Fibroblast of skin of left biceps (primary cell): Measurements from ENCODE around the gene ANKH.
"Not testable (repeated sequence)": the region's sequence is repeated elsewhere in the genome, so short reads cannot be mapped to it uniquely, and the experiment has no call there.

ENCODE experiments used
- DNase-seq, 2 experiments: peaks; one replicate each; pipeline ENCODE4 v3.0.0-alpha.2; 2013; ENCODE audit warnings: low read depth in 2 of 2

Gene ANKH

DNA sequence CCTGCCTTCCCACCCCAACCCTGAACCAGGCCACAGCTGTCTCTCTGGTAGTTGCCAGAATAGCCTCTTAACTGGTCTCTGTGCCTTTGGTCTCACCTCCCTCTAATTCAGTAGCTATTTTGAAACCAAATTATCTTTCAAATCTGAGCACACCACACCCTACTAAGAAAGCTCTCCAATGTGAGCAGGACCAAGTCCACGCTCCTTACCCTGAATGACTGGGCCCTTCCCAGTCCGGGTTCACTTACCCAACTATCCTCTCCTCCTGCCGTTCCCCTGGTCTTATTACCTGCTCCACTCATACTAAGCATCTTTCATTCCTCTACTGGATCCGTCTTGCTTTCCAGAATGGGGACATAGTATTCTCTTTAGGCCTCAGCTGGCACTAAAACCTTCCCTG is 16.8 kb downstream of the ANKH start:
- no peak for DNase-seq

DNA sequence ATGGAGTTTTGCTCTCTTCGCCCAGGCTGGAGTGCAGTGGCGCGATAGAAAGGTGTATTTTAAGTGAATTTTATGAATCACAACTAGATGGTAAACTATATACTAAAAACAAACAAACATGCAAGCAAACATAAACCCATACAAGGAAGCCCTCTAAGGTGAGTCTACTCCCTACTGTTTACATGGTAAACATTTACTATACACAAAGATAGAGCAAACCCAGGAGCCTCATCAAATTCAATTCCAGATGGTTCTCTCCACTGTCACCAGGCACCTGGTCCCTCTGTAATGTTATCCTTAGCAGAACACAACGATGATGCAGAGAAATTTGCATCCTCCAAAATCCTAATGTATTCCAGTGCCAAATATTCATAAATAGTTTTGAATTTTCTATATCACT is 17.9 kb downstream of the ANKH start:
- no peak for DNase-seq

DNA sequence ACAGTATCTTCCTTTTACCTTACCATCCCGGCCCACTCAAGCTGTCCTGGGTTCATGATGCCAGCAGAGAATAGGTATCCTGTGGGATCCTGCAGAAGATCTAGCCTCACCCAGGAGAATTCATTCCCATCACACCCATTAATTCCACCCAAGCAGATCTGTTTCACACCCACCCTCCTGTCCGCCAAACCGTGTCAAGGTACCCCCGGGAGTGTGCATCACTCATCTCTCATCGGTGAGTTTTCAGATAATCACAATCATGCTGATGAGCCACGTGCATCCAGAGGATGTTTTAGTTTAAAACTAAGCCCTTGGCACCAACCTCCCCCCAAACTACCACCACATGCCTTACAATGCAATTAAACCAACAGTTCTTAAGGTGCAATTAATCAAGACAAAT is 18.8 kb downstream of the ANKH start:
- DNase-seq = no peak

DNA sequence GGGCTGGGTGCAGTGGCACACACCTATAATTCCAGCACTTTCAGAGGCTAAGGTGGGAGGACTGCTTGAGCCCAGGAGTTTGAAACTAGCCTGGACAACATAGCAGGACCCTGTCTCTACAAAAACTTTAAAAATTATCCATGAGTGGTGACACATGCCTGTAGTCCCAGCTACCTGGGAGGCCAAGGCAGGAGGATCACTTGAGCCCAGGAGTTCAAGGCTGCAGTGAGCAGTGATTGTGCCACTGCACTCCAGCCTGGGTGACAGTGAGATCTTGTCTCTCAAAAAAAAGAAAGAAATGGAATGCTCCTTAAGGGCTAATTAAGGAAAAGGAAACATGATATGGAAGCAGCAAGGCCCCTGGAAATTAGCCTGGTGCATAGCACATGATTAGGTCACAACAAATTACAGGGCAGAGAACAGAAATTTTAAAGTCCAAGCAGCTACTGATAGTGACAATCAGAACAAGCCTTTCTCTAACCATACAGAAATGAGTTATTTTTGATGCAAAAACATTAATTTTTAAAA is 19.5 kb downstream of the ANKH start:
- DNase-seq = no peak

DNA sequence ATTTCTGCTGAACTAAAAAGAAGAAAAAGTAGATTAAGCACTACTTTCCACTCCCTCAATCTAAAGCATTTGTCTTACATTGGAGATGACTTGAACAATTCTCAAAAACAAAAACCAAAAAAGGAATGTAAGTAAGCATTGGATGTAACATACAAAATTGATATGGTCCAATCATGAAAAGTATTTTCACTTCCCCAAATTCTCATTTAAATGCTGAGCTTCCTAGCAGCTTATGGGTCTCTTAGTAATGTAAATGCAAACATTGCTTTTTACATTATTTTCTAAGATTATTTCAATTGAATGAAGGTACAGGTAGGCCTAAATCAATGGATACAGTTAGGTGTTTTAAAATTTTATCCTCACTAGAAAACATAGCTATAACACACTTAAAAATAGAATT is 20.0 kb downstream of the ANKH start:
- DNase-seq = no peak

DNA sequence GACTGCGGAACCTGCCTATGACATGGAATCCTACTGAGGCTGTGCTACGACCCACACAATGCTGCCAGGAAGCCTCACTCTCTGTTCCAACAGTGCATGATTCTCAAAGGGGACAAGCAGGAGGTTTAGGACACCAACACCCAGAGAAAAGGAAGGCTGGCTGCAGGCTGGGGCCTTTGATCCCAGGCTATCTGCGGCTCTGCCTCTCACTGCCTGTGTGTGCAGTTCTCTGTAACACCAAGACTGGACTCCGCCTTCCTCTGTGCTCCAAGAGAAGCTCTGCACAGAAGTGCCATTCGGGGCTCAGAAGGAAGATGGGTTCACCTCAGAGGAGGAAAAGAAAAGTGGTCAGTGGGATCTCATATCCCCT is 20.5 kb downstream of the ANKH start:
- no peak for DNase-seq

DNA sequence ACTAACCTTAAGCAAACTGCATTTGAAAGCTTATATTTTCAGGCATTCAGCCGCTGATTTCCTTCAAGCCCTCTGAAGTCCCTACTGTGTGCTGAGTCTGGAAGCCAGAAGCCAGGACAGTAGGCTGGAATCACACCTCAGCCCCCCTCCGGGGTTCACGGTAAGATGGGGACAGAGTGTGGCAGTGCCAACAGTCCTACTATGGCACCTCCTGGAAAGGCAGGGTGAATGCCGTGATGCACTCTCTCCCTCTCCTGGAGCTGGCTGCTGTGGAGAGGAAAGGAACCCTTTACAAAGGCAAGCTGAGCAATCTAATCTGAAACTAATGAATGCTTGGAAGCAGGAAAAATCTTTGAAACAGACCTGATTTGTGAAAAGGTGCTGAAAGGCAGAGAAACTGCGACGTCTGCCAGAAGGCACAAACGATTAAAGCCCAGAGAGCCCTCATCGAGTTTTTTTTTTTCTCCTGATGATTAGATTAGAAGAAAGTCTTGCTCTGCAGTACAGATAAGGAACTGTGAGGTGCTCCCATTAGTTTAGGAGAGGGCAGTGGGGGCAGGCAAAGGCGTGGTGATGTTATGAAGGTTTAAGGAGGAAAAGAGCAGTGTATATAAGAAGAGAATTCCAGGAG is 21.0 kb downstream of the ANKH start:
- no peak for DNase-seq

DNA sequence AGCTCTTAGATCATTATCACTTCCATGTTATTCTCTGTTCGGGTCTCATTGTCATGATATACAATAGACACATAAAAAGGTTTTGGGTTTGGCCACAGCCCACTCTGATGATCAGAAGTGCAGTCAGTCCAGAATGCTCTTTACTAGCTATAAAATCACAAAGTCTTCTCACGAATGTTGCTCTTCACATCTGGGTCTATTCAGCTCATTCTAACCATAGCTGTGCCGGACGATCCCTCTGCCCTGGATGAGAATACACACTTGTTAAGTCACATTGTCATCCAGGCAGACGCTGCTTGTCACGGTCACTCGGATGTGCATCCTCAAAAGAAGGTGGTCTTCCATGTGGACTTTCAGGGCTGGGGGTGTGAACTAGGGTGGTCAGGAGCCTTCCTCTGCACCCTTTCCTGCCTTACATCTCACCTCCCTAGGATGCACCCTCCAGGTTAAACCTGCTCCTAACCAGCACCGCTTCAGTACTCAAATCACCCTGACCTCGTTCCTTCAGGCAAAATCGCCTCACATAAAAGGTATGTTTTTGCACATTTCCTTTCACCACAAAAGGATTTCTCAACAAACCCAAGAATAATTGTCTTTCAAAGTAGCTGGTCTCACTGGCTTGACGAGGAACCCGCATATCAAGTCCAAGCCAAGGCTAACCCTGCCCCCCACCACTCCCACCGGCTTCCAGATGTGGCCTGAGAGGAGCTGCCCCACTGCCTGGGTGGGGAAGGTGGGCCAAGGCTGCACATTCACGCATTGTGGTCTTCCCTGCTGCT is 21.9 kb downstream of the ANKH start:
- no peak for DNase-seq

DNA sequence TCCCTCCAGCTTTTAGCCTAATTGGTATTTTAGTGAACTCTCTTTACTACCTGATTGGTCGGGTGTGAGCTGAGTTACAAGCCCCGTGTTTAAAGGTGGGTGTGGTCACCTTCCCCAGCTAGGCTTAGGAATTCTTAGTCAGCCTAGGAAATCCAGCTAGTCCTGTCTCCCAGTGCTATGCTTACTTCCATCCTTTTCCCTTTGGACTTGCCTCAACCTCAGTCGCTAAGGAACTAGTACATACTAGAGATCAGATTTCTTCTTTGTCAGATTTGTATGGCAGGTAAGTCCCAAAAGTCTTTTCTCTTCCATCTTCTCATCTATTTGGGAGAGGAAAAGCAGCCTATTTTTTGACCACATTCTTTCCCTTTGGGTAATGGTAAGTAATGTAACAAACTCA is 22.6 kb downstream of the ANKH start:
- not testable (repeated sequence) for DNase-seq

DNA sequence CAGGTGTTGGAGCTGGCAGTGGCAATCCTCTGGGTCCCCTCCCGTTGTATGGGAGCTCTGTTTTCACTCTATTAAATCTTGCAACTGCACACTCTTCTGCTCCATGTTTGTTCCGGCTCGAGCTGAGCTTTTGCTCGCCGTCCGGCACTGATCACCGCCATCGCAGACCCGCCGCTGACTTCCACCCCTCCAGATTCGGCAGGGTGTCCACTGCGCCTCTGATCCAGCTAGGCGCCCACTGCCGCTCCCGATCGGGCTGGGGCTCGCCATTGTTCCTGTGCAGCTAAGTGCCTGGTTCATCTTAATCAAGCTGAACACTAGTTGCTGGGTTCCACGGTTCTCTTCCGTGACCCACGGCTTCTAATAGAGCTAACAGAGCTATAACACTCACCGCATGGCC is 23.2 kb downstream of the ANKH start:
- DNase-seq = no peak

DNA sequence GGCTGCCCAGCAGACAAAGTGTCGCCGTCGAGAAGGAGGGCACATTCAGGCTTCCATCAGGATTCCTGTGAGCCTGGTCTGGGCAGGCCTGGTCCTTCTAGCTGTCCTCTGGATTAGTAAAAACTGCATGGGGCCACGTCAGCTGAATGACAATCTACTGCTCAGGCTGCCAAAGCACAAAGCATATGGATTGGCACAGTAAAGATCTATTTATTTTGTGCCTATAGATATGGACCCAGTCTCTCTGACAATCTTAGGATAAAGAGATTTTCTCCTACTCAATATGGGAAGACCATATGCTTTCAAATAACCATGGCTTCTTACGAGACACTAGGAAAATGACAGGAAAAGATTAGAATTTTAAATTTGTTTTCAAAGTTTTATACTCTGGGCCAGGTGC is 24.1 kb downstream of the ANKH start:
- DNase-seq = no peak

DNA sequence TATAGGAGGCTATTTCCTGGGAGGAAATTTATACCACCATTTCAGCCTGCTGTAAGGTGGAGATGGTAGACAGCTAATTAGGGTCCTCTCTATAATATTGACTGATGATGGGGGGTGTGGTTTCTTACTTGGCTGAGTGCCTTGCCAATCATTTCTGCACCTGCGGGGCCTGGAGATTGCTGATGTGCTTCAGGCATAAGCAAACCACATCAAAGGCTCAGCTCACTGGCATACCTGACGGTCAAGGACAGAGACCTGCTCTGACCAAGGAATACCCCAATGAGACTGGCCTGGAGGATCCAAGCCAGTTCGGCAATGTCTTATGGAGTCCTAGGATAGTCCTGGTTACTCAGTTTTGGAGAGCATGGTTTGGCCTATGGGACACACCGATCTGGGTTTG is 29.5 kb downstream of the ANKH start:
- no peak for DNase-seq

DNA sequence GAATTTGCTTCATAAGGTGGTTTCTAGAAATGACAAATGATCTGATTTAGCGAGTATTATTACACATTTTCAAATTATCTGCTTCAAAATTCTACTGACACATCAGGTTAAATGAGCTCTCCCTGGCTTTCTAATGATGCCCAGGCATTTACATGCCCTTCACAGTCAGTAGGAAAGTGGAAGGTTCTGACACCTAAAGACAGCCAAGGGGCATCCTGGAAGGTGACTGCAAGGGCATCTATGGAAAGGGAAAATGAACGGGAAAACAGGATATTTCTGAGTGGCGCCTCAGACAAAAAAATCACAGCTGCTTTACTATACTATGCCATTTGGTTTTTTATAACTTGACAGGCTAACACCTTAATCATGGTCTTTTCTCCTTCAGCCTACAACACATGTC is 31.0 kb downstream of the ANKH start:
- DNase-seq = no peak

DNA sequence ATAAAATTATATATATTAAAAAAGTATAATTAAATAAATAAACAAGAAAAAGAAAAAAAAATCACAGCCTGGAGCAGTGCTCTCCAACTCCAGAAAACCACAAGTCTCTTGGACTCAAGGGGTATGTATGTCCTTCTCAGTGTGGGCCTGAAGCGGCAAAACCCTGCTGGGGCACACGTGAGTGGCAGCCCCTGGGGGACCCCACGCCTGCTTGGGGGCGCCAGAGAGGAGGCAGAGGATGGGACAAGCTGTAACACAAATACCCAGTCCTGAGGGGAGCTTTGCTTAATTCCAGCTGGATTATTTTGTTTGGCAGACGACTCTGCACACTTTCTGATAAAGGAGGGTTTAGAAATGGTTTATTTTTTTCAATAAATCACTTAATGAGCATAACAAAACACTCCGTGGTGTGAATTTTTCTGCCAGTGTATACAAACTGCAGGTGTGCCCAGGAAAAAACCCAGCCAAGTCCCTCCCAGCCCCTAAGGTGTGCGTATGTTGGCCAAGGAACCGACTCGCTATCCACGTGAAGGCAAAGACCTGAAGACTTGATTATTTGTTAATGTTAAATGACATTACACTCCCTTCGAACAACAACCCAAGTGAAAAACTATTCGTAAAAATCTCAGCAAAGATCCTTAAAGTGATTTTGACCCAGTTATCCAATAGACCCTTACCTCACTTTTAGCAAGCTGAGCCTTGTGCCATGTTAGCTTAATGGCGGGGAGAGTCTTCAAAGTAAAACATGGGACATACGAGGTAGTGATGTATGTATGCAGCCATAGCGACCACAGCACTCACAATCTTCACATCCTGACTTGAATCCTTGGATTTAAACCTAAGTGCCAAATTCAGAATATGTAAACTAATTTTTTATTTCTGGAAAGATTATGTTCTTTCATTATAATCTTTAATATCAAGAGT is 32.9 kb downstream of the ANKH start:
- no peak for DNase-seq

DNA sequence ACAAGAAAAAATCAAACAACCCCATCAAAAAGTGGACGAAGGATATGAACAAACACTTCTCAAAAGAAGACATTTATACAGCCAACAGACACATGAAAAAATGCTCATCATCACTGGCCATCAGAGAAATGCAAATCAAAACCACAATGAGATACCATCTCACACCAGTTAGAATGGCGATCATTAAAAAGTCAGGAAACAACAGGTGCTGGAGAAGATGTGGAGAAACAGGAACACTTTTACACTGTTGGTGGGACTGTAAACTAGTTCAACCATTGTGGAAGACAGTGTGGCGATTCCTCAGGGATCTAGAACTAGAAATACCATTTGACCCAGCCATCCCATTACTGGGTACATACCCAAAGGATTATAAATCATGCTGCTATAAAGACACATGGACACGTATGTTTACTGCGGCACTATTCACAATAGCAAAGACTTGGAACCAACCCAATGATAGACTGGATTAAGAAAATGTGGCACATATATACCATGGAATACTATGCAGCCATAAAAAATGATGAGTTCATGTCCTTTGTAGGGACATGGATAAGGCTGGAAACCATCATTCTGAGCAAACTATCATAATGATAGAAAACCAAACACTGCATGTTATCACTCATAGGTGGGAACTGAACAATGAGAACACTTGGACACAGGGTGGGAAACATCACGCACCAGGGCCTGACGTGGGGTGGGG is 34.0 kb downstream of the ANKH start:
- DNase-seq = not testable (repeated sequence)

DNA sequence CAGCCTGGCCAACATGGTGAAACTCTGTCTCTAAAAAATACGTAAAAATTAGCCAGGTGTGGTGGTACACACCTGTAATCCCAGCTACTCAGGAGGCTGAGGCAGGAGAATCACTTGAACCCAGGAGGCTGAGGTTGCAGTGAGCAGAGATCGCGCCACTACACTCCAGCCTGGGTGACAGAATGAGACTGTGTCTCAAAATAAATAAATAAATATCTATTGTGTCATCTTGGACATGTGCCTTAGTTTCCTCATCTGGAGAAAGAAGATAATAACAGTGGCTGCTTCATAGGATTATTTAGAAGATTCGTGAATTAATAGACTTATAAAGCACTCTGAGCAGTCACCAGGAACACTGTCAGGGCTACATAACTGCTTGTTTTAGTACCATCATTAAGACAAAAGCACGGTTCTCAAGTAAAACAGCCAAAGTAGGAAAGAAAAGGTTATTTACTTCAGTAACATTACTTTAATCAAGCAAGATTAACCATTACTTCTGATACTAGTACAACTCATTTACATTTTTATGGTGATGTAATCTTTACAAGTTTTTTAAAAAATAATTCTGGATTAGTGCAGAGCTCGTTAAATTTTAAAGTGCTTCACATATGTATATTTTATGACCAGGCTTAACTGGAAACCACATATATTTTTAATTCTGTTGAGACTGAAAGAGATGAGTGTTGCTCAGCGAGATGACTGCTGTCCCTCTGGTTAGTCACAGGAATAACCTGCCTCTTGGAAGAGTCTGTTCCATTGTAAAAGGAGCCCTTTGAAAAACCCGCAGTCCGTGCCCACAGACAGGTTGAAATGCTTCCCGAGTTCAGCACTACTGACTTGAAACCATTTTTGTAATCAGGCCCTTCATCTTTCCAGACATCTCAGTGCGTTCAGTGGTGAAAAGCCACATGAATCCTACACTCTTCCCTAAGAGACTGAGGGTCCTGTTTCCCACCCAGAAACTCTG is 36.7 kb downstream of the ANKH start:
- no peak for DNase-seq

DNA sequence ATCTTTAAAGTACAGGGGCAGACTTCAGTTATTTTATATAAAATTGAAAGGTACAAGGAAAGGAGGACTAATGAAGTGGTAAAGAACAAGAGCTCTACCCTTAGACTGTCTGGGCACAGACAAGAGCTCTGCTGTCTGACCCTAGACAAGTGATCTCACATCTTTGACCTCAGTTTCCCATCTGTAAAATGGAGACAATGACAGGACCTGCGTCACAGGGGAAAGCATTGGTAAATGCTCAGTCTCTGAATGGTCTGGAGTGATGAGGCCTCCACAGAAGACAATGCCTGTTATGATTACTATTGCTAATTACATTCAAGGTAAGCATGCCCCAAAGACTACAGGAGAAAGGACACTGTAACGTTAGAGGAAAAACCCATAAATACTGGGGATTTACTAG is 37.5 kb downstream of the ANKH start:
- DNase-seq = no peak

DNA sequence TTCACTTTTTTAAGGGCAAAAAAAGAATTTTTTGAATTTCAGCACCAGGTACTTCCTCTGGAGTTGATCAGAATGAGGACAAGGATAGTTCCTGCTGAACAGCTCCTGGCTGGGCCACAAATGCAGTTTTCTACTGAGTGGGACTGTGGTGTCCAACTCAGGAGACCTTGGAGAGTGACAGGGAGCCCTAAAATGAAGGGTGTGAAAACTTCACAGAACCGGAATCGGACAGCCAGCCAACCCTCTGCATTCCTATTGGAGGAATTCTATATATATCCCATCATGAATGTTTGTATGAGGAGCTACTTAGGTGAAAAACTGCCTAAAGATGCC is 40.6 kb downstream of the ANKH start:
- no peak for DNase-seq

DNA sequence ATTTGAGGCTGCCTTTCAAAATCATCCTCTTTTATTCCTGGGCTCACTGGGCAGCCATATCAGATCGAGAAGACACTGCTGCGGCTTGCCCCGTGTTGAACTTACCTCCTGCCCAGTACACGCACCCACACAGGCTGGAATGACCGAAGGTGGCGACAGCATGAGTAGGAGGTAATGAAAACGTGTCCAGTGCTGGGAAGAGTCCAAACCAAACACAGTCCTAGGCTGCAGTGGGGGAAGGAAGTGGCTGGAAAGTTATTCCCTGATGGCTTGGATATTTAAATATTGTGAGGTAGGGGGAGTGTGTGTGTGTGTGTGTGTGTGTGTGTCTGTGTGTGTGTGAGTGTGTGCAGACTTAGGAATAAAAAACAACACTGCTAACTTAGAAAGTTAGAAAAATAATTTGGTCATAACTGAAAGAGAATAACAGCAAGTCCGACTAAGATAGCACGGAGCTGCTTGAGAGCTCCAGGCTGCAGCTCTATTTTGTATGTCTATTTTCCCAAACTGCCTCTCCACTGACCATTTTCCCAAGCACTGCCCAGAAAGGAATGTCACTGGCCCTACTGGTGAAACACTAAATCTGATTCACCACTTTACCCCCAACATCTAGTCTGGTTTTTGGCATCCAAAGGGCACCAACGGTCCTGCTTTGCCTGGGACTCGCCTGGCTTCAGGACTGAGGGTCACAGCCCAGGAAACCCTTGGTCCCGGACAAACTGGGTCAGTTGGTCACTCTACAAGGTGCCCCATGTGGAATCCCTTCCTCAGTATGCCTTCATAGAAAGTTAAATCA is 41.2 kb downstream of the ANKH start:
- DNase-seq = no peak

DNA sequence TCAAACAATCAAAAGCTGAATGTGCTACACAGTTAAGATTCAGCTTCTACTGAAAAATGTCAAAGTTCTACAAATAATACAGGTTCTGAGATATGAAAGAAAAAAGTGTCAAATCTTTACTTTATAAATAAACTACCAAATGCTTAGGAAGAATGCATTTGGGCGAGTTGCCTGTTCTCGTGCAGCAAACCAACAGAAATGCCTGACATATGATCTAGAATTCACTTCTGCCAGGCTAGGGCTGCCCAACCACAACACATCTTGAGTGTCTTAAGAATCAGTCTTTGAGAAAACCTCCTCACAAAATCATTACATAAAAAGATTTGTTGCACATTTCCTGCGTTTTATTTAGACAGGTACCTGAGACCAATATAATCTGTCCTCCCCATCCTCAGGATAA is 42.2 kb downstream of the ANKH start:
- no peak for DNase-seq
